Measurements from ENCODE around the gene RHOT1.
"Not testable (repeated sequence)": the region's sequence is repeated elsewhere in the genome, so short reads cannot be mapped to it uniquely, and the experiment has no call there.

RHOT1 gene

GRCh38 chr17:32116937-32117336, 25.4 kb upstream of the RHOT1 start:
- no peak for DNase-seq (ENCODE audit: insufficient read length, low spot score)
- no peak for FAIRE-seq
- no peak for TF ChIP-seq POLR2A (IDR thresholded peaks at IDR 0.05; ENCODE audit: low read depth, low read length)

- FAIRE-seq, result no peak
- TF ChIP-seq POLR2A (IDR thresholded peaks at IDR 0.05; ENCODE audit: low read depth, low read length), result no peak
- DNase-seq (ENCODE audit: insufficient read length, low spot score), result no peak
Observed at GRCh38 chr17:32117399-32117798, 24.9 kb upstream of the RHOT1 start.

GRCh38 chr17:32118088-32118487, 24.2 kb upstream of the RHOT1 start:
- not testable (repeated sequence) for FAIRE-seq; DNase-seq (ENCODE audit: insufficient read length, low spot score)

- no peak for FAIRE-seq
- TF ChIP-seq POLR2A (IDR thresholded peaks at IDR 0.05; ENCODE audit: low read depth, low read length), result no peak
- no peak for DNase-seq (ENCODE audit: insufficient read length, low spot score)
Observed at GRCh38 chr17:32118835-32119234, 23.5 kb upstream of the RHOT1 start.

- FAIRE-seq (no peak), DNase-seq (ENCODE audit: insufficient read length, low spot score) (no peak)
- TF ChIP-seq POLR2A (IDR thresholded peaks at IDR 0.05; ENCODE audit: low read depth, low read length), result no peak
Observed at GRCh38 chr17:32120141-32120540, 22.2 kb upstream of the RHOT1 start.

GRCh38 chr17:32120716-32121115, 21.6 kb upstream of the RHOT1 start:
- FAIRE-seq (no peak), DNase-seq (ENCODE audit: insufficient read length, low spot score) (no peak)
- no peak for TF ChIP-seq POLR2A (IDR thresholded peaks at IDR 0.05; ENCODE audit: low read depth, low read length)

GRCh38 chr17:32123782-32124181, 18.5 kb upstream of the RHOT1 start:
- TF ChIP-seq POLR2A (IDR thresholded peaks at IDR 0.05; ENCODE audit: low read depth, low read length), result no peak
- FAIRE-seq (no peak), DNase-seq (ENCODE audit: insufficient read length, low spot score) (no peak)

GRCh38 chr17:32124985-32125847, 17.1 kb upstream of the RHOT1 start:
- DNase-seq (ENCODE audit: insufficient read length, low spot score), result no peak
- no peak for TF ChIP-seq POLR2A (IDR thresholded peaks at IDR 0.05; ENCODE audit: low read depth, low read length)
- FAIRE-seq, result no peak

GRCh38 chr17:32125848-32126153, 16.5 kb upstream of the RHOT1 start:
- TF ChIP-seq POLR2A (IDR thresholded peaks at IDR 0.05; ENCODE audit: low read depth, low read length), result no peak
- DNase-seq (ENCODE audit: insufficient read length, low spot score), result no peak
- FAIRE-seq, result no peak

- DNase-seq (ENCODE audit: insufficient read length, low spot score) (no peak), FAIRE-seq (no peak)
- TF ChIP-seq POLR2A (IDR thresholded peaks at IDR 0.05; ENCODE audit: low read depth, low read length), result no peak
Observed at GRCh38 chr17:32126325-32126724, 16.0 kb upstream of the RHOT1 start.

- no peak for DNase-seq (ENCODE audit: insufficient read length, low spot score)
- no peak for TF ChIP-seq POLR2A (IDR thresholded peaks at IDR 0.05; ENCODE audit: low read depth, low read length)
- no peak for FAIRE-seq
Observed at GRCh38 chr17:32126746-32127145, 15.6 kb upstream of the RHOT1 start.

GRCh38 chr17:32127158-32127897, 15.0 kb upstream of the RHOT1 start:
- DNase-seq (ENCODE audit: insufficient read length, low spot score) (peak; percentile 72), FAIRE-seq (no peak)
- peak; percentile 74 for TF ChIP-seq POLR2A (IDR thresholded peaks at IDR 0.05; ENCODE audit: low read depth, low read length)

- DNase-seq (ENCODE audit: insufficient read length, low spot score); FAIRE-seq: not testable (repeated sequence)
Observed at GRCh38 chr17:32128470-32128869, 13.8 kb upstream of the RHOT1 start.

- FAIRE-seq; DNase-seq (ENCODE audit: insufficient read length, low spot score): not testable (repeated sequence)
Observed at GRCh38 chr17:32135497-32136117, 6.7 kb upstream of the RHOT1 start.

- no peak for DNase-seq (ENCODE audit: insufficient read length, low spot score)
- FAIRE-seq, result no peak
- TF ChIP-seq POLR2A (IDR thresholded peaks at IDR 0.05; ENCODE audit: low read depth, low read length), result no peak
Observed at GRCh38 chr17:32136856-32137255, 5.4 kb upstream of the RHOT1 start.

GRCh38 chr17:32139504-32139903, 2.8 kb upstream of the RHOT1 start:
- not testable (repeated sequence) for FAIRE-seq; DNase-seq (ENCODE audit: insufficient read length, low spot score)

All from H54 (cell line).